Measurements from ENCODE around the gene MXI1.

- TF ChIP-seq CTCF (IDR thresholded peaks at IDR 0.05) (no peak), POLR2AphosphoS5 (IDR thresholded peaks at IDR 0.05) (no peak), POLR2A (IDR thresholded peaks at IDR 0.05) (no peak)
These were observed 30.6 kb downstream of the MXI1 start for GRCh38 chr10:110237894-110238480.

Data from sigmoid colon (tissue), 4 donors.